HepG2 (cell line): Measurements from ENCODE around the gene RALBP1. TPM values are rescaled to one million over a fixed set of nuclear protein-coding genes. Genes with fewer than 3 reads are reported as not detected.

ENCODE experiments used
- ARID3A ChIP-seq: IDR thresholded peaks from 2 replicates; pipeline ENCODE4 v1.6.1; 2012; ENCODE audit warnings: low read depth, low read length, improper control_type of control experiment
- BHLHE40 ChIP-seq: IDR thresholded peaks from 2 replicates; pipeline ENCODE4 v1.6.1; 2011; ENCODE audit warnings: low read length, improper control_type of control experiment
- HDAC1 ChIP-seq: sonication (generic); formaldehyde crosslinking; IDR thresholded peaks from 2 replicates; pipeline ENCODE4 v1.5.1; 2020; ENCODE audit warnings: mild to moderate bottlenecking, missing genetic modification reagents
- HMG20A ChIP-seq: IDR thresholded peaks from 2 replicates; pipeline ENCODE4 v1.6.1; 2016; ENCODE audit warnings: borderline replicate concordance
- HNF1B ChIP-seq: sonication (generic); formaldehyde crosslinking; IDR thresholded peaks from 2 replicates; pipeline ENCODE4 v1.5.1; 2020; ENCODE audit warnings: mild to moderate bottlenecking, moderate library complexity, missing genetic modification reagents
- IRF1 ChIP-seq: sonication (generic); formaldehyde crosslinking; IDR thresholded peaks from 2 replicates; pipeline ENCODE4 v1.4.0; 2020; ENCODE audit warnings: low read depth, mild to moderate bottlenecking, missing genetic modification reagents
- KDM1A ChIP-seq: IDR thresholded peaks from 2 replicates; pipeline ENCODE4 v1.6.1; 2016; ENCODE audit warnings: missing compliant biosample characterization
- KDM6A ChIP-seq: IDR thresholded peaks from 2 replicates; pipeline ENCODE4 v1.6.1; 2016; ENCODE audit warnings: low read depth
- NCOA1 ChIP-seq: sonication (generic); formaldehyde crosslinking; IDR thresholded peaks from 2 replicates; pipeline ENCODE4 v1.9.0; 2021; ENCODE audit warnings: missing genetic modification reagents
- PHB2 ChIP-seq: fragments of 450-650 bp; IDR thresholded peaks from 2 replicates; pipeline ENCODE4 v1.6.1; 2018; ENCODE audit not compliant: partially characterized antibody
- REPIN1 ChIP-seq: sonication (generic); formaldehyde crosslinking; IDR thresholded peaks from 2 replicates; pipeline ENCODE4 v1.8.0; 2022; ENCODE audit warnings: missing genetic modification reagents, low read depth, mild to moderate bottlenecking, borderline replicate concordance
- SALL1 ChIP-seq: sonication (generic); formaldehyde crosslinking; IDR thresholded peaks from 2 replicates; pipeline ENCODE4 v1.8.0; 2022; ENCODE audit warnings: mild to moderate bottlenecking, missing genetic modification reagents
- SMC3 ChIP-seq: IDR thresholded peaks from 2 replicates; pipeline ENCODE4 v1.6.1; 2011; ENCODE audit warnings: low read length, improper control_type of control experiment
- XRCC5 ChIP-seq: fragments of 200-400 bp; formaldehyde crosslinking; optimal IDR thresholded peaks from 2 replicates; pipeline ENCODE3; 2017; ENCODE audit warnings: mild to moderate bottlenecking, low read length
- ZKSCAN5 ChIP-seq: sonication (generic); formaldehyde crosslinking; IDR thresholded peaks from 2 replicates; pipeline ENCODE4 v1.5.1; 2020; ENCODE audit warnings: mild to moderate bottlenecking, missing genetic modification reagents
- ZNF205 ChIP-seq: IDR thresholded peaks from 2 replicates; pipeline ENCODE4 v1.6.1; 2018; ENCODE audit warnings: missing biosample characterization, missing genetic modification reagents
- ZNF30 ChIP-seq: sonication (generic); formaldehyde crosslinking; IDR thresholded peaks from 2 replicates; pipeline ENCODE4 v1.5.0; 2020; ENCODE audit warnings: mild to moderate bottlenecking, missing genetic modification reagents
- ZNF331 ChIP-seq: sonication (generic); formaldehyde crosslinking; IDR thresholded peaks from 2 replicates; pipeline ENCODE4 v1.4.0; 2020; ENCODE audit warnings: missing genetic modification reagents
- polyA plus RNA-seq, 8 experiments: library from polyadenylated mRNA; depleted of rRNA in 3 of 8; stranded (reverse) in 7 of 8; unstranded in 1 of 8; fragments of >200 nt; fragmentation: Illumina TruSeq in 4 of 8; extraction: Trizol in 4 of 8; gene quantifications; 2 replicates each; pipeline versions ENCODE4 v1.2.1 to v1.2.3, GENCODE V29; 2011 to 2016; ENCODE audit warnings: low read depth in 4 of 8, missing spikeins in 1 of 8, mixed read lengths in 1 of 8; ENCODE audit not compliant: insufficient read depth in 1 of 8
- total RNA-seq, 5 experiments: library from RNA; depleted of rRNA; stranded (reverse); fragments of >200 nt; fragmentation: Illumina TruSeq; extraction: Trizol; gene quantifications; 2 replicates each; pipeline ENCODE4 v1.2.3, GENCODE V29; 2016; ENCODE audit warnings: low read depth in 1 of 5
- TF ChIP-seq, protein P1 (sequence below): IDR thresholded peaks from 2 replicates; pipeline ENCODE4 v1.6.1; 2016; ENCODE audit warnings: low read depth, missing genetic modification reagents, missing compliant biosample characterization
- TF ChIP-seq, protein P2 (sequence below): sonication (generic); formaldehyde crosslinking; IDR thresholded peaks from 2 replicates; pipeline ENCODE4 v1.8.0; 2022; ENCODE audit warnings: mild to moderate bottlenecking, missing genetic modification reagents

RALBP1 gene
- total and polyA plus RNA-seq, 2 of the 13 experiments (the other 11 are each of a cell fraction or from before 2014, with no cell fraction given): 24.5 to 33.1 TPM

GRCh38 chr18:9575558-9575957 lies 100.2 kb downstream of the RALBP1 start (continued):
- TF ChIP-seq, protein P1, sequence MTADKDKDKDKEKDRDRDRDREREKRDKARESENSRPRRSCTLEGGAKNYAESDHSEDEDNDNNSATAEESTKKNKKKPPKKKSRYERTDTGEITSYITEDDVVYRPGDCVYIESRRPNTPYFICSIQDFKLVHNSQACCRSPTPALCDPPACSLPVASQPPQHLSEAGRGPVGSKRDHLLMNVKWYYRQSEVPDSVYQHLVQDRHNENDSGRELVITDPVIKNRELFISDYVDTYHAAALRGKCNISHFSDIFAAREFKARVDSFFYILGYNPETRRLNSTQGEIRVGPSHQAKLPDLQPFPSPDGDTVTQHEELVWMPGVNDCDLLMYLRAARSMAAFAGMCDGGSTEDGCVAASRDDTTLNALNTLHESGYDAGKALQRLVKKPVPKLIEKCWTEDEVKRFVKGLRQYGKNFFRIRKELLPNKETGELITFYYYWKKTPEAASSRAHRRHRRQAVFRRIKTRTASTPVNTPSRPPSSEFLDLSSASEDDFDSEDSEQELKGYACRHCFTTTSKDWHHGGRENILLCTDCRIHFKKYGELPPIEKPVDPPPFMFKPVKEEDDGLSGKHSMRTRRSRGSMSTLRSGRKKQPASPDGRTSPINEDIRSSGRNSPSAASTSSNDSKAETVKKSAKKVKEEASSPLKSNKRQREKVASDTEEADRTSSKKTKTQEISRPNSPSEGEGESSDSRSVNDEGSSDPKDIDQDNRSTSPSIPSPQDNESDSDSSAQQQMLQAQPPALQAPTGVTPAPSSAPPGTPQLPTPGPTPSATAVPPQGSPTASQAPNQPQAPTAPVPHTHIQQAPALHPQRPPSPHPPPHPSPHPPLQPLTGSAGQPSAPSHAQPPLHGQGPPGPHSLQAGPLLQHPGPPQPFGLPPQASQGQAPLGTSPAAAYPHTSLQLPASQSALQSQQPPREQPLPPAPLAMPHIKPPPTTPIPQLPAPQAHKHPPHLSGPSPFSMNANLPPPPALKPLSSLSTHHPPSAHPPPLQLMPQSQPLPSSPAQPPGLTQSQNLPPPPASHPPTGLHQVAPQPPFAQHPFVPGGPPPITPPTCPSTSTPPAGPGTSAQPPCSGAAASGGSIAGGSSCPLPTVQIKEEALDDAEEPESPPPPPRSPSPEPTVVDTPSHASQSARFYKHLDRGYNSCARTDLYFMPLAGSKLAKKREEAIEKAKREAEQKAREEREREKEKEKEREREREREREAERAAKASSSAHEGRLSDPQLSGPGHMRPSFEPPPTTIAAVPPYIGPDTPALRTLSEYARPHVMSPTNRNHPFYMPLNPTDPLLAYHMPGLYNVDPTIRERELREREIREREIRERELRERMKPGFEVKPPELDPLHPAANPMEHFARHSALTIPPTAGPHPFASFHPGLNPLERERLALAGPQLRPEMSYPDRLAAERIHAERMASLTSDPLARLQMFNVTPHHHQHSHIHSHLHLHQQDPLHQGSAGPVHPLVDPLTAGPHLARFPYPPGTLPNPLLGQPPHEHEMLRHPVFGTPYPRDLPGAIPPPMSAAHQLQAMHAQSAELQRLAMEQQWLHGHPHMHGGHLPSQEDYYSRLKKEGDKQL (CRISPR knock-in tag): no peak
- no peak for TF ChIP-seq PHB2
- peak; percentile 54; the same call in 1 of the 2 replicates for TF ChIP-seq HMG20A (CRISPR knock-in tag)
- peak; percentile 54 for TF ChIP-seq XRCC5
- no peak for TF ChIP-seq HDAC1 (CRISPR knock-in tag)
- TF ChIP-seq KDM1A (CRISPR knock-in tag): no peak
- 0 out of 2 replicates have a peak, but pooled peaks have one; percentile 33 for TF ChIP-seq HNF1B
- 0 out of 2 replicates have a peak, but pooled peaks have one; percentile 15 for TF ChIP-seq BHLHE40
- TF ChIP-seq NCOA1 (CRISPR knock-in tag): no peak
- TF ChIP-seq, protein P2, sequence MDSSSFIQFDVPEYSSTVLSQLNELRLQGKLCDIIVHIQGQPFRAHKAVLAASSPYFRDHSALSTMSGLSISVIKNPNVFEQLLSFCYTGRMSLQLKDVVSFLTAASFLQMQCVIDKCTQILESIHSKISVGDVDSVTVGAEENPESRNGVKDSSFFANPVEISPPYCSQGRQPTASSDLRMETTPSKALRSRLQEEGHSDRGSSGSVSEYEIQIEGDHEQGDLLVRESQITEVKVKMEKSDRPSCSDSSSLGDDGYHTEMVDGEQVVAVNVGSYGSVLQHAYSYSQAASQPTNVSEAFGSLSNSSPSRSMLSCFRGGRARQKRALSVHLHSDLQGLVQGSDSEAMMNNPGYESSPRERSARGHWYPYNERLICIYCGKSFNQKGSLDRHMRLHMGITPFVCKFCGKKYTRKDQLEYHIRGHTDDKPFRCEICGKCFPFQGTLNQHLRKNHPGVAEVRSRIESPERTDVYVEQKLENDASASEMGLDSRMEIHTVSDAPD (CRISPR knock-in tag): no peak
- TF ChIP-seq ZNF205 (CRISPR knock-in tag): no peak
- no peak for TF ChIP-seq IRF1 (CRISPR knock-in tag)
- TF ChIP-seq SALL1 (CRISPR knock-in tag): peak; percentile 38; the same call in 1 of the 2 replicates
- TF ChIP-seq ZNF331 (CRISPR knock-in tag): peak; percentile 66
- TF ChIP-seq ZKSCAN5 (CRISPR knock-in tag): no peak
- TF ChIP-seq ZNF30: no peak
- no peak for TF ChIP-seq KDM6A (CRISPR knock-in tag)
- TF ChIP-seq REPIN1: no peak
- TF ChIP-seq ARID3A: peak; percentile 93
- TF ChIP-seq SMC3: peak; percentile 94
